ENCODE results near the gene MEIOSIN. TPM values are rescaled to one million over a fixed set of nuclear protein-coding genes. Genes with fewer than 3 reads are reported as not detected.

MEIOSIN gene
- total and polyA plus RNA-seq, 2 of the 4 experiments (the other 2 are of a cell fraction) = not detected

DNA sequence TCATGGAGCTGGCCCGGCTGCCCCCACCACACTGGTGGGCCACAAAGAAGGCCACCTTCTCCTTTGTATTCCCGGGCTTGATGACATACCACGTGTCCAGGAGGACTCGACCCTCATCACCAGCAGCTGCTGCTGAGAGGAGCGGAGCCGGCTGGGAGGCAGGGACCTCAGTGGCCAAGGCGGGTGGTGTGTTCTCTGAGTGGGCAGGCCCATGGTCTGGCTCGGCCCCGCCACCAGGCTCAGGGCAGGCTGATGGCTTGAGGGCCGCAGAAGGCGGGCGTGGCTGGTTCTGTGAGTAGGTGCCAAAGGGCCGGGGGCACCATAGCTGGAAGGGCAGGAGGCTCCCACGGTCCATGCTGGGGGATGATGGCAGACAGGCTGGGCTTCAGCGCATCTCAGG is 20.1 kb upstream of the MEIOSIN start:
- POLR2A ChIA-PET (ENCODE audit: unreplicated experiment) = no interaction called here
- H3K14ac ChIP-seq (replicated peaks; ENCODE audit: low read depth, low read length) = no peak overlapping the region
- peaks cover 29 to 66% of the 10 kb centered on the region in 2 experiments for H3K79me1 ChIP-seq (ENCODE audit: low read depth in 1 of 2, low read length in 2 of 2)
- no peak overlapping the region for H2BK5ac ChIP-seq (ENCODE audit: low read depth, low read length, poor library complexity, severe bottlenecking)
- in situ Hi-C loops (cut with MboI; ENCODE audit: low sequenced_read_pairs) (no loop called here), dilution Hi-C loops (cut with HindIII; ENCODE audit: low sequenced_read_pairs, unreplicated experiment) (no loop called here), intact Hi-C loops (cut with micrococcal nuclease) (no loop called here)
- H3K9me3 ChIP-seq (ENCODE audit: control insufficient read depth, insufficient read depth, low read length) = no peaks in the 10 kb centered on the region
- H4K20me1 ChIP-seq (ENCODE audit: insufficient read depth, low read length) = no peaks in the 10 kb centered on the region
- no peak overlapping the region for H3K4me3 ChIP-seq (ENCODE audit: insufficient read depth, low read depth, low read length)
- no peak overlapping the region for H2BK120ac ChIP-seq (ENCODE audit: low read depth, low read length)
- H2AFZ ChIP-seq (replicated peaks; ENCODE audit: low read length, poor library complexity) = no peak overlapping the region
- ATAC-seq (ENCODE audit: low read depth) = no peak
- CTCF ChIA-PET = no interaction called here
- no peak overlapping the region for H3K56ac ChIP-seq (ENCODE audit: extremely low read depth, insufficient read depth, low read length)
- BruUV-seq (replicated peaks) = no TSS peak
- H3K4me2 ChIP-seq (ENCODE audit: low read depth, low read length) = no peak overlapping the region
- no peak for DNase-seq
- H3K27ac ChIP-seq (ENCODE audit: insufficient read depth, low read length) = no peak overlapping the region
- H2BK15ac ChIP-seq (ENCODE audit: low read depth, low read length) = no peak overlapping the region
- H2BK20ac ChIP-seq (ENCODE audit: low read depth, low read length) = no peak overlapping the region
- no peak overlapping the region for H4K8ac ChIP-seq (ENCODE audit: low read depth in 2 of 2, low read length in 2 of 2)
- TF ChIP-seq CEBPB (IDR thresholded peaks at IDR 0.05; ENCODE audit: low read depth, low read length) = no peak
- TF ChIP-seq MAZ (IDR thresholded peaks at IDR 0.05; ENCODE audit: borderline replicate concordance, low read depth, low read length) = no peak
- no peak for TF ChIP-seq BHLHE40 (IDR thresholded peaks at IDR 0.05; ENCODE audit: low read depth, low read length)
- no peak for TF ChIP-seq RAD21 (IDR thresholded peaks at IDR 0.05; ENCODE audit: low read length)
- TF ChIP-seq, protein P1, sequence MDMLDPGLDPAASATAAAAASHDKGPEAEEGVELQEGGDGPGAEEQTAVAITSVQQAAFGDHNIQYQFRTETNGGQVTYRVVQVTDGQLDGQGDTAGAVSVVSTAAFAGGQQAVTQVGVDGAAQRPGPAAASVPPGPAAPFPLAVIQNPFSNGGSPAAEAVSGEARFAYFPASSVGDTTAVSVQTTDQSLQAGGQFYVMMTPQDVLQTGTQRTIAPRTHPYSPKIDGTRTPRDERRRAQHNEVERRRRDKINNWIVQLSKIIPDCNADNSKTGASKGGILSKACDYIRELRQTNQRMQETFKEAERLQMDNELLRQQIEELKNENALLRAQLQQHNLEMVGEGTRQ (IDR thresholded peaks at IDR 0.05; ENCODE audit: low read depth, low read length) = no peak
- TF ChIP-seq FOS (IDR thresholded peaks at IDR 0.05; ENCODE audit: low read depth, low read length) = no peak
- no peak overlapping the region for H4K5ac ChIP-seq (ENCODE audit: low read depth, low read length)
- no peak overlapping the region for H3K4ac ChIP-seq (ENCODE audit: low read depth, low read length)
- H4K91ac ChIP-seq (ENCODE audit: insufficient read depth, low read depth, low read length) = no peak overlapping the region
- H2AK5ac ChIP-seq (ENCODE audit: low read depth, low read length) = no peak overlapping the region
- H3K9ac ChIP-seq (ENCODE audit: low read depth, low read length) = no peak overlapping the region
- peaks cover 6% of the 10 kb centered on the region for H3K4me1 ChIP-seq (ENCODE audit: control insufficient read depth, insufficient read depth, low read length)
- WGBS, 2 experiments (ENCODE audit: extremely low coverage in 2 of 2, insufficient read length in 1 of 2) = 95% methylated on average over 4 of the region's 15 CpGs; no CpG with 5 or more reads in 1 of the 2 experiments
- no peaks in the 10 kb centered on the region for H3K27me3 ChIP-seq (ENCODE audit: control insufficient read depth, insufficient read depth, low read length)
- no peak overlapping the region for H3K18ac ChIP-seq (ENCODE audit: low read depth, low read length)
- peaks cover 20% of the 10 kb centered on the region for H3K36me3 ChIP-seq (ENCODE audit: control insufficient read depth, insufficient read depth, low read length)
- H3K9me1 ChIP-seq (ENCODE audit: insufficient read depth, low read length) = no peaks in the 10 kb centered on the region
- no peak overlapping the region for H2AK9ac ChIP-seq (replicated peaks; ENCODE audit: low read depth, low read length, poor library complexity)
- no peak overlapping the region for H3K23ac ChIP-seq (ENCODE audit: low read depth, low read length)
